Endometrial microvascular endothelial cells (primary cell): ENCODE measurements around the gene RALB. TPM values are rescaled to one million over a fixed set of nuclear protein-coding genes. Genes with fewer than 3 reads are reported as not detected.
"Not testable (repeated sequence)": the region's sequence is repeated elsewhere in the genome, so short reads cannot be mapped to it uniquely, and the experiment has no call there.

Experiments used
- in situ Hi-C: cut with HindIII; loops from 2 replicates; pipeline ENCODE4 v1.10.0; 2017; ENCODE audit warnings: low sequenced_read_pairs, low pct_unique_long_range_greater_than_20kb; ENCODE audit errors: inconsistent ontology term
- total RNA-seq: library from RNA; depleted of rRNA; stranded (reverse); fragments of >200 nt; gene quantifications from one replicate; pipeline ENCODE4 v1.2.3, GENCODE V29; 2015; ENCODE audit errors: inconsistent ontology term

Gene RALB
- total RNA-seq, 1 donor from 2014 or later: 97.3 TPM

- in situ Hi-C loops: no loop called here
Observed at GRCh38 chr2:120305937-120306490, 53.4 kb downstream of the RALB start.

- in situ Hi-C loops: no loop called here
Observed at GRCh38 chr2:120307482-120307881, 54.8 kb downstream of the RALB start.

- in situ Hi-C loops: no loop called here
Observed at GRCh38 chr2:120308038-120308910, 55.6 kb downstream of the RALB start.

GRCh38 chr2:120310136-120310535, 57.5 kb downstream of the RALB start:
- in situ Hi-C loops: no loop called here

GRCh38 chr2:120310841-120311240, 58.2 kb downstream of the RALB start:
- in situ Hi-C loops: not testable (repeated sequence)

GRCh38 chr2:120312076-120312475, 59.4 kb downstream of the RALB start:
- in situ Hi-C loops: no loop called here

GRCh38 chr2:120312860-120313694, 60.4 kb downstream of the RALB start:
- in situ Hi-C loops: no loop called here

GRCh38 chr2:120313695-120314615, 61.3 kb downstream of the RALB start:
- in situ Hi-C loops: no loop called here

GRCh38 chr2:120314690-120315366, 62.2 kb downstream of the RALB start:
- in situ Hi-C loops: no loop called here

- in situ Hi-C loops: no loop called here
Observed at GRCh38 chr2:120315367-120316033, 62.8 kb downstream of the RALB start.

- in situ Hi-C loops: no loop called here
Observed at GRCh38 chr2:120316071-120316470, 63.4 kb downstream of the RALB start.

GRCh38 chr2:120316528-120317179, 64.0 kb downstream of the RALB start:
- in situ Hi-C loops: no loop called here

GRCh38 chr2:120317180-120317533, 64.5 kb downstream of the RALB start:
- in situ Hi-C loops: no loop called here

- in situ Hi-C loops: no loop called here
Observed at GRCh38 chr2:120317916-120318315, 65.3 kb downstream of the RALB start.

- in situ Hi-C loops: no loop called here
Observed at GRCh38 chr2:120318626-120319025, 66.0 kb downstream of the RALB start.

GRCh38 chr2:120319123-120319522, 66.5 kb downstream of the RALB start:
- in situ Hi-C loops: no loop called here

GRCh38 chr2:120319686-120320317, 67.2 kb downstream of the RALB start:
- in situ Hi-C loops: no loop called here
